Cerebellar nuclear complex (tissue), 1 donor: ENCODE data around the gene KIAA2012.

Experiments used
- DNase-seq, 2 experiments: peaks; one replicate each; lab custom pipeline; 2025; lab: John Stamatoyannopoulos, UW

KIAA2012 gene

GRCh38 chr2:202043475-202043874, 29.6 kb upstream of the KIAA2012 start:
- no peak for DNase-seq

GRCh38 chr2:202044777-202045176, 28.3 kb upstream of the KIAA2012 start:
- DNase-seq, result no peak

GRCh38 chr2:202046572-202046971, 26.5 kb upstream of the KIAA2012 start:
- no peak for DNase-seq

- no peak for DNase-seq
These were observed 23.8 kb upstream of the KIAA2012 start for GRCh38 chr2:202049092-202049728.

GRCh38 chr2:202049840-202050239, 23.2 kb upstream of the KIAA2012 start:
- DNase-seq, result no peak

- no peak for DNase-seq
These were observed 22.4 kb upstream of the KIAA2012 start for GRCh38 chr2:202050652-202051051.

GRCh38 chr2:202051499-202052161, 21.4 kb upstream of the KIAA2012 start:
- DNase-seq, result no peak

- DNase-seq, result no peak
These were observed 20.8 kb upstream of the KIAA2012 start for GRCh38 chr2:202052235-202052634.

GRCh38 chr2:202054679-202055078, 18.4 kb upstream of the KIAA2012 start:
- no peak for DNase-seq

GRCh38 chr2:202056611-202057010, 16.4 kb upstream of the KIAA2012 start:
- no peak for DNase-seq

GRCh38 chr2:202060218-202060617, 12.8 kb upstream of the KIAA2012 start:
- DNase-seq, result no peak

- DNase-seq, result no peak
These were observed 11.4 kb upstream of the KIAA2012 start for GRCh38 chr2:202061695-202062094.

- no peak for DNase-seq
These were observed 8.7 kb upstream of the KIAA2012 start for GRCh38 chr2:202064171-202064880.

GRCh38 chr2:202064881-202065230, 8.2 kb upstream of the KIAA2012 start:
- no peak for DNase-seq

GRCh38 chr2:202065876-202066275, 7.2 kb upstream of the KIAA2012 start:
- DNase-seq, result no peak

GRCh38 chr2:202066875-202067274, 6.2 kb upstream of the KIAA2012 start:
- no peak for DNase-seq

- DNase-seq, result no peak
These were observed 5.5 kb upstream of the KIAA2012 start for GRCh38 chr2:202067589-202067988.

GRCh38 chr2:202069170-202070067, 3.6 kb upstream of the KIAA2012 start:
- DNase-seq, result no peak

GRCh38 chr2:202071107-202071506, 1.9 kb upstream of the KIAA2012 start:
- DNase-seq, result no peak

- no peak for DNase-seq
These were observed 829 bp upstream of the KIAA2012 start for GRCh38 chr2:202072226-202072625.

GRCh38 chr2:202074324-202074723, 1.3 kb downstream of the KIAA2012 start:
- DNase-seq, result no peak

- no peak for DNase-seq
These were observed 6.3 kb downstream of the KIAA2012 start for GRCh38 chr2:202079310-202079709.
